CD4-positive, alpha-beta T cell treated with Interleukin-17A for 1 hour (primary cell): Measurements from ENCODE around the gene POLR3GL.

Experiments
- DNase-seq: peaks from one replicate; pipeline ENCODE4 v3.0.0-alpha.2; 2020

Gene POLR3GL

GRCh38 chr1:145951526-145951925, 13.0 kb upstream of the POLR3GL start:
- DNase-seq, result no peak

- no peak for DNase-seq
Measured at GRCh38 chr1:145952903-145953302, 11.6 kb upstream of the POLR3GL start.

- no peak for DNase-seq
Measured at GRCh38 chr1:145953861-145954260, 10.6 kb upstream of the POLR3GL start.

- DNase-seq, result no peak
Measured at GRCh38 chr1:145955436-145955835, 9.1 kb upstream of the POLR3GL start.

- DNase-seq, result no peak
Measured at GRCh38 chr1:145956361-145956760, 8.1 kb upstream of the POLR3GL start.

- peak; percentile 34 for DNase-seq
Measured at GRCh38 chr1:145956781-145957442, 7.6 kb upstream of the POLR3GL start.

- peak; percentile 95 for DNase-seq
Measured at GRCh38 chr1:145957443-145958319, 6.8 kb upstream of the POLR3GL start, which contains the start of gene LIX1L. LIX1L (minus strand) TSS chr1:145958017; CDS start chr1:145957927, 90 bp downstream.

- DNase-seq, result no peak
Measured at GRCh38 chr1:145958734-145959133, 5.8 kb upstream of the POLR3GL start.

- DNase-seq, result no peak
Measured at GRCh38 chr1:145959333-145959732, 5.2 kb upstream of the POLR3GL start.

- no peak for DNase-seq
Measured at GRCh38 chr1:145959957-145960467, 4.5 kb upstream of the POLR3GL start.

- DNase-seq, result peak; percentile 62
Measured at GRCh38 chr1:145960468-145961108, 3.9 kb upstream of the POLR3GL start.

GRCh38 chr1:145961109-145961424, 3.4 kb upstream of the POLR3GL start:
- no peak for DNase-seq

- DNase-seq, result peak; percentile 44
Measured at GRCh38 chr1:145961425-145962156, 2.9 kb upstream of the POLR3GL start.

- peak; percentile 56 for DNase-seq
Measured at GRCh38 chr1:145962157-145963102, 2.1 kb upstream of the POLR3GL start.

GRCh38 chr1:145963265-145964019, 1.0 kb upstream of the POLR3GL start:
- DNase-seq, result peak; percentile 5

- no peak for DNase-seq
Measured at GRCh38 chr1:145965119-145965744, 742 bp downstream of the POLR3GL start.

GRCh38 chr1:145967288-145967687, 2.8 kb downstream of the POLR3GL start:
- DNase-seq, result no peak

- DNase-seq, result no peak
Measured at GRCh38 chr1:145972580-145972979, 8.1 kb downstream of the POLR3GL start.

GRCh38 chr1:145974721-145975120, 10.2 kb downstream of the POLR3GL start:
- DNase-seq, result no peak

- no peak for DNase-seq
Measured at GRCh38 chr1:145975216-145975615, 10.7 kb downstream of the POLR3GL start.
